Neuron (in vitro differentiated cells): ENCODE measurements around the gene CD81.
"Not testable (repeated sequence)": the region's sequence is repeated elsewhere in the genome, so short reads cannot be mapped to it uniquely, and the experiment has no call there.

Source experiments
- H2AFZ ChIP-seq: one replicate; pipeline ENCODE4 v1.6.1; 2013; ENCODE audit warnings: low read depth, mild to moderate bottlenecking, inconsistent platforms, low read length, moderate library complexity
- H3K27me3 ChIP-seq: one replicate; pipeline ENCODE4 v1.6.1; 2013; ENCODE audit warnings: low read length; ENCODE audit not compliant: insufficient read depth
- H3K36me3 ChIP-seq: one replicate; pipeline ENCODE4 v1.6.1; 2013; ENCODE audit warnings: low read length; ENCODE audit not compliant: insufficient read depth
- H3K4me1 ChIP-seq: one replicate; pipeline ENCODE4 v1.6.1; 2013; ENCODE audit warnings: low read length; ENCODE audit not compliant: insufficient read depth
- H3K4me3 ChIP-seq: 2 replicates; pipeline ENCODE4 v1.5.1; 2013; ENCODE audit warnings: mild to moderate bottlenecking, low read length, moderate library complexity
- H3K9me3 ChIP-seq: one replicate; pipeline ENCODE4 v1.6.1; 2013; ENCODE audit warnings: low read length

CD81 gene

DNA sequence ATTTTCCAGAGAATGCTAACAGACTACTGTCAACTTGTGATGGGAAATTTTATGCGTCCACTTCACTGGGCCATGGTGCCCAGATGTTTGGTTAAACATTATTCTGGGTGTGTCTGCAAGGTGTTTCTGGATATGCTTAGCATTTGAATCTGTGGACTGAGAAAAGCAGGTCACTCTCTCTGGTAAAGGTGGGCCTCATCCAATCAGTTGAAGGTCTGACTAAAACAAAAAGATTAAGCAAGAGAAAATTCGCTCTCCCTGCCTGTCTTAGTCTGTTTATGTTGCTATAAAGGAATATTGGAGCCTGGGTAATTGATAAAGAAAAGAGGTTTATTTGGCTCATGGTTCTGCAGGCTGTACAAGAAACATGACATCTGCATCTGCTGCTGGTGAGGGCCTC is 32.1 kb upstream of the CD81 start:
- no peak overlapping the region for H3K4me3 ChIP-seq
- peaks cover 2% of the 10 kb centered on the region for H3K27me3 ChIP-seq
- H3K36me3 ChIP-seq: no peaks in the 10 kb centered on the region
- H2AFZ ChIP-seq: no peak overlapping the region
- no peaks in the 10 kb centered on the region for H3K4me1 ChIP-seq
- H3K9me3 ChIP-seq: peaks cover 9% of the 10 kb centered on the region

DNA sequence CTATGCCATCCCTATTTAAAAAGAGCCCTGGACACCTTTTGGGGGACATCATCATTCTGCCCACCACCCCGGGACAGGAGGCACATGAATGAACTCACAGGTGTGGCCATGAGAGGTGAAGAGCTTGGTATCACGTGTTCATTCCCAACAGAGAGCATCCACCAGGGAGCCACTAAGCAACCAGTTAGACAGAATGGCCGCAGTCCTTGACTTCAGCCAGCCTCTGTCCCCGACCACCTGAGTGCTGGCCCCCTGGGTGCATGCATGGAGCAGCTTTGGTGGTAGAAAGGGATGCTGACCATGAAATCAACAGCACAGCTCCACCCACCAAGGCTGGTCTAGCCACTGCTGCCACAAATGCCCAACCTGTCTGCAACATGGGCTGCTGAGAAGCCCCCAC is 31.1 kb upstream of the CD81 start:
- Histone ChIP-seq H3K9me3 (peaks cover 9% of the 10 kb centered on the region), H3K36me3 (no peaks in the 10 kb centered on the region), H3K27me3 (no peaks in the 10 kb centered on the region), H3K4me3 (no peak overlapping the region), H2AFZ (no peak overlapping the region), H3K4me1 (no peaks in the 10 kb centered on the region)

DNA sequence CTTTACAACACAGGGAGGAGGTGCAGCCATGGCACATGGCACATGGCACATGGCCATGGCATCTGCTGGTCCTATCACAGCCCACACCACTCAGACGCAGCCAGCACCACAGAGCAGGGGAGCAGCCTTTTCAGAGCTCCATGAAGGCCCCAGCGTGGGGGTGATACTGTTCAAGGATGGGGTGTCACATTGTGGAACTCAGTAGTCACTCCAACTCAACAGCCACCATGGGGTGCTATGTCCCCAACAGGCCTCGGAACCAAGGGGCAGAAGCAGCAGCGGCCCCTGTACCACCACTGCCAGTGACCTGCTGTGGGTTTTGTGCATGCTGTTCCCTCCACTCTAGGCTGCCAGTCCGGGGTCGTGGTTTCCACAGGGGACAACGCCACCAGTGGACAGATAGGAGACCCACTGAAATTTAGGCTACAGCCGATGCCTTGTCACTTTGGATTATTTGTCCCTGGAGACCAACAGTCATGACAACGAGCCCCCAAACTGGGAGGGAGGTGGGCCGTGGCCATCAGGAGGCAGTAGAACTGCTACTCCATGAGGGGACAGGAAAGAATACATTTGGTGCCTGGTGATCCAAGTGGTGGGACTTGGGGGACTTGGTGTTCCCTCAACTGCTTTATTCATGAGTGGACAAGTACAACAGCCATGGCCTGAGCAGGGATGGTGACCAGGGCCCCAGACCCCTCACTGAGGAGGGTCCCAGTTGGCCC is 30.4 kb upstream of the CD81 start:
- no peaks in the 10 kb centered on the region for H3K4me1 ChIP-seq
- no peak overlapping the region for H2AFZ ChIP-seq
- no peaks in the 10 kb centered on the region for H3K36me3 ChIP-seq

DNA sequence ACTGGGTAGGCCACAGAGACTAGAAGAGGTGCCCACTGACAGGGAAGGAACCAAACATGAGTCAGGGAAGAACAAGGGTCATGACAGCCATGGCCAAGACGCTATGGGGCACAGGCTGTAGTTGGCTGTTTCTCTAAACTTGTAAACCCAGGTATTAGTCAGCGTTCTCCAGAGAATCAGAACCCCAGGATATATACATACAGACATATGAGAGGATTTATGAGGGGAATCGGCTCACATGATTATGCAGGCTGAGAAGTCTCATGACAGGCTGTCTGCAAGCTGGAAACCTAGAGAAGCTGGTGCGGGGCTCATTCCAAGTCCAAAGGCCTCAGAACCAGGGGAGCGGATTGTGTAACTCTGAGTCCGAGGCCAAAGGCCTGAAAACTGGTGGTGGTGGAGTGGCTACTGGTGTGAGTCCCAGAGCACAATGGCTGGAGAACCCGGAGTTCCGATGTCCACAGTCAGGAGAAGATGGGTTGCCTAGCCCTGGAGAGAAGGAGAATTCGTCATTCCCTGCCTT is 29.7 kb upstream of the CD81 start:
- Histone ChIP-seq H3K27me3 (no peaks in the 10 kb centered on the region), H3K36me3 (no peaks in the 10 kb centered on the region), H2AFZ (no peak overlapping the region), H3K9me3 (peaks cover 9% of the 10 kb centered on the region), H3K4me1 (no peaks in the 10 kb centered on the region), H3K4me3 (no peak overlapping the region)

More for the DNA sequence above, 30.4 kb upstream of the CD81 start:
- Histone ChIP-seq H3K27me3 (no peaks in the 10 kb centered on the region), H3K4me3 (no peak overlapping the region), H3K9me3 (peaks cover 9% of the 10 kb centered on the region)

- H3K9me3 ChIP-seq: peaks cover 5% of the 10 kb centered on the region
- no peaks in the 10 kb centered on the region for H3K4me1 ChIP-seq
- no peak overlapping the region for H3K4me3 ChIP-seq
- no peaks in the 10 kb centered on the region for H3K36me3 ChIP-seq
- no peak overlapping the region for H2AFZ ChIP-seq
- H3K27me3 ChIP-seq: no peaks in the 10 kb centered on the region
Measured at GRCh38 chr11:2348986-2349385, 28.1 kb upstream of the CD81 start.

DNA sequence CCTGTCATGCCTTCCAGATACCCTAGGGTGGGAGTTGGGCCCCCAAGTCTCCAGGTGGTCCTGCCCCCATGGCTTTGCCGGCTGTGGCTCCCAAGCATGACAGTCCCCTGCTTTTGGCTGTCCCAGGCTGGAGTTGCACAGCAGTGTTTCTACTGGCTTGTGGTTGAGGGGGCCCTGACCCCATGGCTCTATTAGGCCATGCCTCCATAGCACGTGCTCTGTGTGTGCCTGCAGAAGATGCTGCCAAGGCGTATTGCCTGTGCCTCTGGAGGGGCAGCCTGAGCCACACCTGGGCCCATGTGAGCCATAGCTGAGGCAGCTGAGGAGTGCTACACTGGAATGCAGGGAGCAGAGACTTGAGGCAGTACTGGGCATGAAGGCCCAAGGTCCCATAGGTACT is 25.4 kb upstream of the CD81 start:
- no peak overlapping the region for H3K4me3 ChIP-seq
- no peak overlapping the region for H2AFZ ChIP-seq
- H3K27me3 ChIP-seq: no peaks in the 10 kb centered on the region

GRCh38 chr11:2352420-2352819 is 24.7 kb upstream of the CD81 start:
- no peak overlapping the region for H2AFZ ChIP-seq
- no peak overlapping the region for H3K4me3 ChIP-seq
- no peaks in the 10 kb centered on the region for H3K36me3 ChIP-seq
- H3K4me1 ChIP-seq: no peaks in the 10 kb centered on the region
- H3K27me3 ChIP-seq: no peaks in the 10 kb centered on the region
- peaks cover 5% of the 10 kb centered on the region for H3K9me3 ChIP-seq

More for the DNA sequence above, 25.4 kb upstream of the CD81 start:
- H3K9me3 ChIP-seq: peaks cover 5% of the 10 kb centered on the region
- no peaks in the 10 kb centered on the region for H3K4me1 ChIP-seq
- H3K36me3 ChIP-seq: no peaks in the 10 kb centered on the region

DNA sequence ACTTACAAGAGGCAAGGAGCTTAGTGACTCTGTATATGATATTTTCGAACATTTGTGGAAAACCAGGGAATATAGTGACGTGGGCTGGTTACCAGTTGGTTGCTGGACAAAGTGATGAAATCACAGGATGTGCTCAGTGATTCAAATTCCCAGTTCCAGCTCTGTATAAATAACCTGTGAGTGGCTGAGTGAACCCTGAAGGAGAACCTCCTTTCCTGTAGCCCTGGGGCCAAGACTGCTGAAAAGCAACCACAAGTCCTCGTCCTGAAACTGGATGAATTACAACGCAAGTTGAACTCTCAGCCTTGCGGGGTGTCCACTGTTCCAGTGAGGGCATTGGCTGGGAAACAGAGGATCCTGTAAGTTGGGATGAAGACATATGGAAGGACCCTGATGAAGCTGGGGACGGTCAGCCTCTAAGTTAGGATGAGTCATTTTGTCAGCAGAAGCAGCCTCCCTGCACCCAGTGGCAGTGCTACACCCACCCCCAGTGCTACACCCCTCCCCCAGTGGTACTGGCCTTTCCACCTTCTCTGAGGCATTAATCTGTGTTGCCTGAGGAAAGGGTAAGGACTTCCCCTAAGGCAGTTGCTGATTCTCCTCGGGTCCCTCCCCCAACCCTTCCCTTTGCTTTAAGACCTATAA is 22.0 kb upstream of the CD81 start:
- no peaks in the 10 kb centered on the region for H3K4me1 ChIP-seq
- H3K9me3 ChIP-seq: peaks cover 3% of the 10 kb centered on the region
- no peak overlapping the region for H3K4me3 ChIP-seq
- H3K27me3 ChIP-seq: no peaks in the 10 kb centered on the region
- H3K36me3 ChIP-seq: no peaks in the 10 kb centered on the region
- H2AFZ ChIP-seq: no peak overlapping the region

GRCh38 chr11:2357246-2357645 is 19.9 kb upstream of the CD81 start:
- Histone ChIP-seq H3K27me3 (no peaks in the 10 kb centered on the region), H3K4me3 (no peak overlapping the region), H3K9me3 (peaks cover 3% of the 10 kb centered on the region), H2AFZ (no peak overlapping the region), H3K4me1 (no peaks in the 10 kb centered on the region), H3K36me3 (no peaks in the 10 kb centered on the region)

DNA sequence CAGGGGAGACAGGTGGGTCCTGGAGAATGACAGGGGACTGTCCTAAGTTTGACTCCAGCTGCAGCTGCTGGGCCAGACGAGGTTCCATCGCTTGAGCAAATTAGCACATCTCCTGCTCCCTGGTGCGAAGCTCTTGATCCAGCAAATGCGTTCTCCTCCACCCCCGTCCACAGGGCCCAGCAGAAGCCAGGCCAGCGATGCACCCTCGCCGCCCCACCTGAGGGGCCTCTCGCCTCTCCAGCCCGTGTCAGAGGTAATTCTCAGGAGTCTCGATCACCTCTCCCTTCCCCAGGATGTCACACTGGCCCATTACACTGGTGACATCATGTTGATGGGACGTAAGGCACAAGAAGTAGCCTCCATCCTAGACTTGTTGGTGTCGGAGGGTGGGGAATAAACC is 19.5 kb upstream of the CD81 start:
- not testable (repeated sequence) for H3K27me3 ChIP-seq, H2AFZ ChIP-seq, H3K4me3 ChIP-seq, H3K9me3 ChIP-seq, H3K4me1 ChIP-seq, H3K36me3 ChIP-seq

GRCh38 chr11:2358754-2359442 is 18.2 kb upstream of the CD81 start:
- Histone ChIP-seq H2AFZ (no peak overlapping the region), H3K4me1 (no peaks in the 10 kb centered on the region), H3K36me3 (no peaks in the 10 kb centered on the region), H3K4me3 (no peak overlapping the region), H3K9me3 (peaks cover 3% of the 10 kb centered on the region), H3K27me3 (no peaks in the 10 kb centered on the region)

DNA sequence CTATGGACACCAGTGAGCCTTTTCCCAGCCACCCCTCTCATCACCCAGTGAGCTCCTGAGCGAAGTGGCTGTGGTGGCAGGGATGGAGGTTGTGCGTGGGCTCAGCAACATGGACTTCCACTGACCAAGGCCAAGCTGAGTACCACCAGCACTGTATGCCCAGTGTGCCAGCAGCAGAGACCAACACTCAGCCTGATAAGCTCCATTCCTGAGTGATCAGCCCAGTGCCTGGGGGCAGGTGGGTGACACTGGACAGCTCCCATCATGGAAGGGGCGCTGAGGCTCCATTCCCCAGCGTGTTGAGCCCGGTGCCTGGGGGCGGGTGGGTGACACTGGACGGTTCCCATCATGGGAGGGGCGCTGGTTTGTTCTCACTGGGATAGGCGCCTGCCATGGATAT is 17.6 kb upstream of the CD81 start:
- no peak overlapping the region for H3K4me3 ChIP-seq
- H2AFZ ChIP-seq: no peak overlapping the region
- H3K27me3 ChIP-seq: no peaks in the 10 kb centered on the region

DNA sequence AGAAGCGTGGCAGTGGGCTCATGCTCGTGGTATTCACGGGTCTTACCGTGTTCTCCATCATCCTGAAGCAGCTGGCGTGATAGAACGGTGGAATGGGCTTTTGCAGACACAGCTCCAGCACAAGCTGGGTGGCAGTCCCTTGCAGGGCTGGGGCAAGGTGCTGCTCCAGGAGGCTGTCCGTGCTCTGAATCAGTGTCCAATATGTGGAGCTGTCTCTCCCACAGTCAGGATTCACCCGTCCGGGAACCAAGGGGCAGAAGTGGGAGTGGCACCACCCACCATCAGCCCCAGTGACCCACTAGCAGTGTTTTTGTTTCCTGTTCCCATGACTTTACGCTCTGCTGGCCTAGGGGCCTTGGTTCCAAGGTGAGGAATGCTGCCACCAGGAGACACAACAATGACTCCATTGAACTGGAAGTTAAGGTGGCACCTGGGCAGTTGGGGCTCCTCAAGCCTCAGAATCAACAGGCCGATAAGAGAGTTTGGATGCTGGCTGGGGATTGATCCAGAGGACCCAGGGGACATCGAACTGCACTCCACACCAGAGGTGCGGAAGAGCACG is 16.9 kb upstream of the CD81 start:
- Histone ChIP-seq H3K9me3 (peaks cover 3% of the 10 kb centered on the region), H3K27me3 (no peaks in the 10 kb centered on the region), H2AFZ (no peak overlapping the region), H3K4me1 (no peaks in the 10 kb centered on the region), H3K36me3 (no peaks in the 10 kb centered on the region), H3K4me3 (no peak overlapping the region)

More for the DNA sequence above, 17.6 kb upstream of the CD81 start:
- no peaks in the 10 kb centered on the region for H3K4me1 ChIP-seq
- H3K9me3 ChIP-seq: peaks cover 3% of the 10 kb centered on the region
- no peaks in the 10 kb centered on the region for H3K36me3 ChIP-seq
